ENCODE measurements around the gene STPG3. TPM values are rescaled to one million over a fixed set of nuclear protein-coding genes. Genes with fewer than 3 reads are reported as not detected.

STPG3 gene
- total RNA-seq, 1 donor from 2014 or later = not detected

DNA sequence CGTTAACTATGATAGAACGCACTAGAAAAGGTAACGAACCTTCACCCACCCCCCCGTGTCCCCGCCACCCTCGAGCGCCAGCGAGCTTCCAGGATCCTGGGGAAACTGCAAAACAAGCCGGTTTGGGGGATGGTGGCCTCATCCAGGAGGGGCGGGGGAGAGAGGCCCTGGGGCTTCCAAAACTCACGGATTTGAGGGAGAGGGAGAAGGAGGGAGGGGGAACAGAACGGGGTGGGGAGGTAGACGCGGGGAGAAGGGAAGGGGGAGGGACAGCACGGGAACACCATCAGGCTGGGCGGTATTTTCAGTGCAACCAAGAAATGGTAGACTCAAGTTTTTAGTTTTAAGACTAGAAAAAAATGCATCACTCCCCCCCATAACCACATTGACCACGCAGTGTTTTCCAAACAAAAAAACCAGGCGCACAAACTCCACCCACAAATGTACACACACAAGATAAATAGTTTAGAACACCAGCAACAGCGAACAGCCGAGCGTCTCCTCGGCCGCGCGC lies 49.5 kb downstream of the STPG3 start:
- H3K9me3 ChIP-seq = no peaks in the 10 kb centered on the region
- peaks cover 30% of the 10 kb centered on the region for H3K27me3 ChIP-seq
- intact Hi-C loops (cut with DNase I) = no loop called here
- peak overlapping the region; percentile 55 for H3K4me3 ChIP-seq
- DNase-seq = no peak
- H3K4me1 ChIP-seq = peaks cover 42% of the 10 kb centered on the region
- ATAC-seq = no peak
- no peaks in the 10 kb centered on the region for H3K36me3 ChIP-seq
- H3K27ac ChIP-seq = peak overlapping the region; percentile 32
- TF ChIP-seq, protein P1, sequence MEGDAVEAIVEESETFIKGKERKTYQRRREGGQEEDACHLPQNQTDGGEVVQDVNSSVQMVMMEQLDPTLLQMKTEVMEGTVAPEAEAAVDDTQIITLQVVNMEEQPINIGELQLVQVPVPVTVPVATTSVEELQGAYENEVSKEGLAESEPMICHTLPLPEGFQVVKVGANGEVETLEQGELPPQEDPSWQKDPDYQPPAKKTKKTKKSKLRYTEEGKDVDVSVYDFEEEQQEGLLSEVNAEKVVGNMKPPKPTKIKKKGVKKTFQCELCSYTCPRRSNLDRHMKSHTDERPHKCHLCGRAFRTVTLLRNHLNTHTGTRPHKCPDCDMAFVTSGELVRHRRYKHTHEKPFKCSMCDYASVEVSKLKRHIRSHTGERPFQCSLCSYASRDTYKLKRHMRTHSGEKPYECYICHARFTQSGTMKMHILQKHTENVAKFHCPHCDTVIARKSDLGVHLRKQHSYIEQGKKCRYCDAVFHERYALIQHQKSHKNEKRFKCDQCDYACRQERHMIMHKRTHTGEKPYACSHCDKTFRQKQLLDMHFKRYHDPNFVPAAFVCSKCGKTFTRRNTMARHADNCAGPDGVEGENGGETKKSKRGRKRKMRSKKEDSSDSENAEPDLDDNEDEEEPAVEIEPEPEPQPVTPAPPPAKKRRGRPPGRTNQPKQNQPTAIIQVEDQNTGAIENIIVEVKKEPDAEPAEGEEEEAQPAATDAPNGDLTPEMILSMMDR (IDR thresholded peaks at IDR 0.05) = no peak

- H3K4me1 ChIP-seq = peaks cover 49% of the 10 kb centered on the region
- peak; percentile 77 for DNase-seq
- peak; percentile 10 for ATAC-seq
- H3K9me3 ChIP-seq = no peaks in the 10 kb centered on the region
- peaks cover 26% of the 10 kb centered on the region for H3K27me3 ChIP-seq
- no peaks in the 10 kb centered on the region for H3K36me3 ChIP-seq
- TF ChIP-seq, protein P1 (IDR thresholded peaks at IDR 0.05) = no peak
- peak overlapping the region; percentile 60 for H3K27ac ChIP-seq
- H3K4me3 ChIP-seq = peak overlapping the region; percentile 55
- intact Hi-C loops (cut with DNase I) = no loop called here
Observed at GRCh38 chr9:137301081-137301947, 50.2 kb downstream of the STPG3 start.

GRCh38 chr9:137302118-137302448 lies 51.0 kb downstream of the STPG3 start, which contains the start of gene NRARP:
TSS of gene NRARP (minus strand) at chr9:137302271. CDS start at chr9:137301928, 343 bp downstream.
- Histone ChIP-seq H3K9me3 (no peaks in the 10 kb centered on the region), H3K4me1 (peaks cover 56% of the 10 kb centered on the region), H3K27ac (peak within 1 kb of the TSS; percentile 60), H3K36me3 (no peaks in the 10 kb centered on the region), H3K27me3 (peaks cover 19% of the 10 kb centered on the region), H3K4me3 (peak within 1 kb of the TSS; percentile 55)
- intact Hi-C loops (cut with DNase I) = no loop called here
- ATAC-seq (peak; percentile 75), DNase-seq (peak; percentile 94)
- TF ChIP-seq, protein P1 (IDR thresholded peaks at IDR 0.05) = no peak

GRCh38 chr9:137302449-137303150 lies 51.5 kb downstream of the STPG3 start:
- H3K4me1 ChIP-seq = peaks cover 61% of the 10 kb centered on the region
- DNase-seq (no peak), ATAC-seq (peak; percentile 46)

More at GRCh38 chr9:137302449-137303150, 51.5 kb downstream of the STPG3 start:
- no peaks in the 10 kb centered on the region for H3K9me3 ChIP-seq
- peak overlapping the region; percentile 51 for H3K27ac ChIP-seq
- intact Hi-C loops (cut with DNase I) = no loop called here
- peaks cover 14% of the 10 kb centered on the region for H3K27me3 ChIP-seq
- peak overlapping the region; percentile 49 for H3K4me3 ChIP-seq
- H3K36me3 ChIP-seq = no peaks in the 10 kb centered on the region
- TF ChIP-seq, protein P1 (IDR thresholded peaks at IDR 0.05) = peak; percentile 55

Other genes starting within 250 kb of the STPG3 start
- 44.3 TPM for gene ABCA2, start 223.0 kb upstream of the STPG3 start, total RNA-seq
- gene FUT7, start 219.2 kb upstream of the STPG3 start, total RNA-seq = 0.81 TPM
- gene NPDC1, start 205.1 kb upstream of the STPG3 start, total RNA-seq = 152 TPM
- 0.41 TPM for gene ENTPD2, start 197.2 kb upstream of the STPG3 start, total RNA-seq
- 0.84 TPM for gene SAPCD2, start 180.7 kb upstream of the STPG3 start, total RNA-seq
- 30.7 TPM for gene UAP1L1, start 173.8 kb upstream of the STPG3 start, total RNA-seq
- 39.4 TPM for gene MAN1B1, start 164.3 kb upstream of the STPG3 start, total RNA-seq
- 183 TPM for gene DPP7, start 136.6 kb upstream of the STPG3 start, total RNA-seq
- gene GRIN1, start 112.1 kb upstream of the STPG3 start, total RNA-seq = 0.64 TPM
- not detected for gene LRRC26, start 81.2 kb upstream of the STPG3 start, total RNA-seq
- gene TMEM210, start 79.2 kb upstream of the STPG3 start, total RNA-seq = not detected
- 51.4 TPM for gene ANAPC2, start 62.7 kb upstream of the STPG3 start, total RNA-seq
- 55.5 TPM for gene SSNA1, start 62.6 kb upstream of the STPG3 start, total RNA-seq
- 22.3 TPM for gene TPRN, start 50.5 kb upstream of the STPG3 start, total RNA-seq
- gene TMEM203, start 45.6 kb upstream of the STPG3 start, total RNA-seq = 28.7 TPM
- gene NDOR1, start 45.6 kb upstream of the STPG3 start, total RNA-seq = 16.7 TPM
- gene RNF208, start 29.0 kb upstream of the STPG3 start, total RNA-seq = 6.7 TPM
- gene CYSRT1, start 26.1 kb upstream of the STPG3 start, total RNA-seq = 0.41 TPM
- 0.35 TPM for gene RNF224, start 23.8 kb upstream of the STPG3 start, total RNA-seq
- gene SLC34A3, start 20.4 kb upstream of the STPG3 start, total RNA-seq = 0.23 TPM
- 191 TPM for gene TUBB4B, start 10.0 kb upstream of the STPG3 start, total RNA-seq
- gene NELFB, start 4.0 kb downstream of the STPG3 start, total RNA-seq = 47.2 TPM
- gene TOR4A, start 26.4 kb downstream of the STPG3 start, total RNA-seq = 27.4 TPM
- 21.5 TPM for gene NRARP, start 51.0 kb downstream of the STPG3 start, total RNA-seq
- gene EXD3, start 171.9 kb downstream of the STPG3 start, total RNA-seq = 27.3 TPM
- gene NOXA1, start 172.1 kb downstream of the STPG3 start, total RNA-seq = 6.5 TPM
- not detected for gene ENTPD8, start 190.1 kb downstream of the STPG3 start, total RNA-seq
- 23.9 TPM for gene NSMF, start 208.0 kb downstream of the STPG3 start, total RNA-seq

Data from upper lobe of right lung (tissue), 1 donor.